GM12878 (cell line): ENCODE results near the gene IL3RA. TPM values are rescaled to one million over a fixed set of nuclear protein-coding genes. Genes with fewer than 3 reads are reported as not detected.

ENCODE experiments used
- ATAC-seq: fragments of 200-7000 bp; cut with Tn5 transposase; 3 replicates; pipeline ENCODE4 v1.9.1; 2020; ENCODE audit warnings: mild to moderate bottlenecking, moderate library complexity
- BruUV-seq: library from RNA; stranded (reverse); fragments of 400-500 nt; replicated peaks from 2 replicates; lab custom pipeline; 2021; lab: Mats Ljungman, UMichigan
- CTCF ChIA-PET: fragments of 300-600 bp; sonication (Branson Sonifier 250); formaldehyde crosslinking; extraction: SDS; loops from one replicate; lab custom pipeline; 2021; ENCODE audit warnings: inconsistent platforms; lab: Yijun Ruan, JAX
- POLR2A ChIA-PET: fragments of 350-600 bp; formaldehyde crosslinking; extraction: SDS; loops from one replicate; lab custom pipeline; 2021; ENCODE audit warnings: inconsistent platforms; lab: Charles Lee
- RAD21 ChIA-PET: fragments of 300-600 bp; sonication (Branson Sonifier 250); formaldehyde crosslinking; loops from one replicate; lab custom pipeline; 2023; ENCODE audit warnings: antibody characterized with exemption; ENCODE audit not compliant: unreplicated experiment; lab: Charles Lee
- SMC1A ChIA-PET: fragments of 300-600 bp; sonication (Branson Sonifier 250); formaldehyde crosslinking; loops from one replicate; lab custom pipeline; 2023; ENCODE audit not compliant: unreplicated experiment, uncharacterized antibody; lab: Charles Lee
- DNase-seq: peaks from one replicate; pipeline ENCODE4 v3.0.0-alpha.2; 2011; ENCODE audit warnings: low read depth, low spot score
- FAIRE-seq: peaks from 3 replicates; lab custom pipeline; 2011; peaks lifted over from hg19 to GRCh38; lab: Jason Lieb, UNC
- H2AFZ ChIP-seq: 2 replicates; pipeline ENCODE4 v1.6.0; 2011; ENCODE audit warnings: low read depth, low read length, control low read depth; ENCODE audit not compliant: control insufficient read depth
- H3K27ac ChIP-seq: 2 replicates; pipeline ENCODE4 v1.5.1; 2011; ENCODE audit warnings: control low read depth; ENCODE audit not compliant: control insufficient read depth, insufficient read depth
- H3K27me3 ChIP-seq, 2 experiments: replicated peaks in 1 of 2; 2 replicates each; pipeline versions ENCODE4 v1.6.0 to v1.6.1; 2011; ENCODE audit warnings: low read length in 1 of 2; ENCODE audit not compliant: control insufficient read depth in 2 of 2, insufficient read depth in 2 of 2
- H3K36me3 ChIP-seq, 2 experiments: 2 replicates each; pipeline ENCODE4 v1.5.1; 2011; ENCODE audit warnings: low read length in 1 of 2; ENCODE audit not compliant: control insufficient read depth in 2 of 2, insufficient read depth in 2 of 2
- H3K4me1 ChIP-seq: 2 replicates; pipeline ENCODE4 v1.6.1; 2011; ENCODE audit warnings: mild to moderate bottlenecking, low read length, moderate library complexity, mixed read lengths; ENCODE audit not compliant: control insufficient read depth, insufficient read depth
- H3K4me2 ChIP-seq: 2 replicates; pipeline ENCODE4 v1.6.0; 2011; ENCODE audit warnings: control low read depth; ENCODE audit not compliant: control insufficient read depth, insufficient read depth
- H3K4me3 ChIP-seq: fragments of 200-600 bp; sonication (generic); 2 replicates; pipeline ENCODE4 v1.5.1; 2016
- H3K79me2 ChIP-seq: 2 replicates; pipeline ENCODE4 v1.6.0; 2011; ENCODE audit warnings: low read length; ENCODE audit not compliant: control insufficient read depth, insufficient read depth
- H3K9ac ChIP-seq: 2 replicates; pipeline ENCODE4 v1.8.0; 2011; ENCODE audit warnings: low read length, control low read depth, mixed read lengths; ENCODE audit not compliant: control insufficient read depth, insufficient read depth
- H3K9me3 ChIP-seq: replicated peaks from 3 replicates; pipeline ENCODE4 v1.5.1; 2011; ENCODE audit warnings: mild to moderate bottlenecking, low read length; ENCODE audit not compliant: control insufficient read depth, insufficient read depth
- H4K20me1 ChIP-seq: 2 replicates; pipeline ENCODE4 v1.6.0; 2011; ENCODE audit not compliant: control insufficient read depth, insufficient read depth
- BHLHE40 ChIP-seq, 2 experiments: fragments of 450-650 bp in 1 of 2; IDR thresholded peaks; 2 replicates each; pipeline ENCODE4 v1.6.1; 2011 to 2017; ENCODE audit warnings: low read depth in 2 of 2, borderline replicate concordance in 1 of 2, improper control_type of control experiment in 1 of 2, low read length in 1 of 2, mild to moderate bottlenecking in 1 of 2
- HDAC6 ChIP-seq: fragments of 200-600 bp; sonication (generic); IDR thresholded peaks from one replicate; pipeline ENCODE4 v1.8.0; 2017; ENCODE audit warnings: antibody characterized with exemption; ENCODE audit not compliant: unreplicated experiment
- IKZF2 ChIP-seq, 2 experiments: fragments of 450-650 bp; IDR thresholded peaks; 2 replicates each; pipeline ENCODE4 v1.6.1; 2017; ENCODE audit warnings: mild to moderate bottlenecking in 2 of 2, moderate library complexity in 2 of 2
- IRF4 ChIP-seq: IDR thresholded peaks from 2 replicates; pipeline ENCODE4 v1.6.1; 2011; ENCODE audit warnings: low read depth, low read length
- KAT2A ChIP-seq: conservative IDR thresholded peaks from 2 replicates; pipeline ENCODE4 v1.6.1; 2011; ENCODE audit warnings: low read depth, low read length; ENCODE audit not compliant: control insufficient read depth
- NFIC ChIP-seq: IDR thresholded peaks from 2 replicates; pipeline ENCODE4 v1.6.1; 2012; ENCODE audit warnings: low read depth, mild to moderate bottlenecking, inconsistent platforms, low read length, moderate library complexity
- NR2C2 ChIP-seq: IDR thresholded peaks from 2 replicates; pipeline ENCODE4 v1.6.1; 2011; ENCODE audit warnings: borderline replicate concordance, low read depth; ENCODE audit not compliant: control insufficient read depth, insufficient read length
- PML ChIP-seq: IDR thresholded peaks from 2 replicates; pipeline ENCODE4 v1.6.1; 2012; ENCODE audit warnings: low read length, inconsistent platforms
- POLR2A ChIP-seq: IDR thresholded peaks from 2 replicates; pipeline ENCODE4 v1.6.1; 2011; ENCODE audit warnings: low read depth, mild to moderate bottlenecking, low read length
- RAD51 ChIP-seq: fragments of 450-650 bp; IDR thresholded peaks from 2 replicates; pipeline ENCODE4 v1.6.1; 2016; ENCODE audit warnings: moderate library complexity, mild to moderate bottlenecking, inconsistent platforms
- TBL1XR1 ChIP-seq: IDR thresholded peaks from 2 replicates; pipeline ENCODE4 v1.6.1; 2012; ENCODE audit warnings: low read depth, low read length, improper control_type of control experiment
- TCF7 ChIP-seq: IDR thresholded peaks from 2 replicates; pipeline ENCODE4 v1.6.1; 2014; ENCODE audit warnings: antibody characterized with exemption, borderline replicate concordance
- ZBED1 ChIP-seq: IDR thresholded peaks from 2 replicates; pipeline ENCODE4 v1.6.1; 2016; ENCODE audit warnings: borderline replicate concordance
- ZNF207 ChIP-seq: fragments of 450-650 bp; IDR thresholded peaks from 2 replicates; pipeline ENCODE4 v1.6.1; 2014; ENCODE audit warnings: antibody characterized with exemption, mild to moderate bottlenecking, borderline replicate concordance
- ZNF384 ChIP-seq: IDR thresholded peaks from 2 replicates; pipeline ENCODE4 v1.6.1; 2012; ENCODE audit warnings: low read depth, mild to moderate bottlenecking, low read length, improper control_type of control experiment, borderline replicate concordance
- in situ Hi-C: fragments of 300-500 bp; cut with MboI; formaldehyde crosslinking; loops from 9 replicates; pipeline ENCODE4 v1.14.3; 2018; ENCODE audit warnings: mixed read lengths
- intact Hi-C: fragments of 100-400 bp; cut with micrococcal nuclease; formaldehyde crosslinking; loops from one replicate; pipeline ENCODE4 v1.14.2; 2022; ENCODE audit not compliant: unreplicated experiment
- polyA plus RNA-seq, 11 experiments: library from polyadenylated mRNA; depleted of rRNA in 4 of 11; unstranded in 6 of 11; stranded (reverse) in 5 of 11; fragments of >200 nt; fragmentation: Nextera tagmentation in 4 of 11; fragmentation: Illumina TruSeq in 1 of 11; extraction: Ambion mirVana in 4 of 11; extraction: Trizol in 1 of 11; gene quantifications; 1 replicate in 1 of 11; 2 replicates in 10 of 11; pipeline versions ENCODE4 v1.2.1 to v1.2.3, GENCODE V29; 2011 to 2016; ENCODE audit warnings: inconsistent platforms in 2 of 11, missing spikeins in 2 of 11, low read depth in 1 of 11
- total RNA-seq, 4 experiments: library from RNA; depleted of rRNA in 3 of 4; stranded (reverse); fragments of >200 nt in 3 of 4; fragmentation: Illumina TruSeq in 1 of 4; extraction: Trizol in 1 of 4; gene quantifications; 2 replicates each; pipeline versions ENCODE4 v1.2.1 to v1.2.3, GENCODE V29; 2013 to 2021
- TF ChIP-seq, protein P1 (sequence below): fragments of 150-350 bp; IDR thresholded peaks from 2 replicates; pipeline ENCODE4 v1.6.1; 2016; ENCODE audit warnings: low read depth, low read length
- TF ChIP-seq, protein P2 (sequence below): fragments of 450-650 bp; IDR thresholded peaks from 2 replicates; pipeline ENCODE4 v1.6.1; 2017; ENCODE audit warnings: mild to moderate bottlenecking, moderate library complexity
- TF ChIP-seq, protein P3 (sequence below): IDR thresholded peaks from 2 replicates; pipeline ENCODE4 v1.6.1; 2012; ENCODE audit warnings: low read depth, low read length, improper control_type of control experiment

The IL3RA gene
- total and polyA plus RNA-seq, 10 of the 15 experiments (the other 5 are each of a cell fraction or from before 2014, with no cell fraction given) = 2.1 to 31.1 (median 17.9) TPM

DNA sequence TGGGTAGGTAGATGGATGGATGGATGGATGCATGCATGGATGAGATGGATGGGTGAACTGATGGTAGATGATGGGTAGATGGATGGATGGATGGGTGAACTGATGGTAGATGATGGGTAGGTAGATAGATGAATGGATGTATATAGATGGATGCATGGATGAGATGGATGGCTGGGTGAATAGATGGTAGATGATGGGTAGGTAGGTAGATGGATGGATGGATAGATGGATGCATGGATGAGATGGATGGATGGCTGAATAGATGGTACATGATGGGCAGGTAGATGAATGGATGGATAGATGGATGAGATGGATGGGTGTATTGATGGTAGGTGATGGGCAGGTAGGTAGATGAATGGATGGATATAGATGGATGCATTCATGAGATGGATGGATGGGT is 70.5 kb downstream of the IL3RA start:
- H3K79me2 ChIP-seq = no peaks in the 10 kb centered on the region
- no peak overlapping the region for H3K4me2 ChIP-seq
- no peak overlapping the region for H3K4me3 ChIP-seq
- CTCF ChIA-PET = no interaction called here
- H3K4me1 ChIP-seq = no peaks in the 10 kb centered on the region
- ATAC-seq (no peak), DNase-seq (no peak), FAIRE-seq (no peak)
- peaks cover 15 to 16% of the 10 kb centered on the region in 2 experiments; a peak in 3 of 4 replicates for H3K36me3 ChIP-seq
- no TSS peak for BruUV-seq
- POLR2A ChIA-PET = no interaction called here
- no peak overlapping the region for H2AFZ ChIP-seq
- H4K20me1 ChIP-seq = no peaks in the 10 kb centered on the region
- no peak overlapping the region for H3K27ac ChIP-seq
- H3K9me3 ChIP-seq = no peaks in the 10 kb centered on the region; the same call in 2 of the 3 replicates
- RAD21 ChIA-PET = no interaction called here
- SMC1A ChIA-PET = no interaction called here
- intact Hi-C loops (no loop called here), in situ Hi-C loops (no loop called here)
- H3K9ac ChIP-seq = no peak overlapping the region
- TF ChIP-seq TCF7 (no peak), ZNF384 (no peak), KAT2A (no peak), HDAC6 (no peak), NFIC (no peak), IRF4 (no peak), POLR2A (no peak), BHLHE40 (IDR thresholded peaks at IDR 0.05; ENCODE audit: borderline replicate concordance in 1 of 2, low read depth in 2 of 2, low read length in 1 of 2) (no peak), NR2C2 (no peak), TBL1XR1 (no peak), ZBED1 (no peak), PML (no peak), IKZF2 (IDR thresholded peaks at IDR 0.05) (no peak), ZNF207 (no peak), RAD51 (no peak)
- TF ChIP-seq, protein P1, sequence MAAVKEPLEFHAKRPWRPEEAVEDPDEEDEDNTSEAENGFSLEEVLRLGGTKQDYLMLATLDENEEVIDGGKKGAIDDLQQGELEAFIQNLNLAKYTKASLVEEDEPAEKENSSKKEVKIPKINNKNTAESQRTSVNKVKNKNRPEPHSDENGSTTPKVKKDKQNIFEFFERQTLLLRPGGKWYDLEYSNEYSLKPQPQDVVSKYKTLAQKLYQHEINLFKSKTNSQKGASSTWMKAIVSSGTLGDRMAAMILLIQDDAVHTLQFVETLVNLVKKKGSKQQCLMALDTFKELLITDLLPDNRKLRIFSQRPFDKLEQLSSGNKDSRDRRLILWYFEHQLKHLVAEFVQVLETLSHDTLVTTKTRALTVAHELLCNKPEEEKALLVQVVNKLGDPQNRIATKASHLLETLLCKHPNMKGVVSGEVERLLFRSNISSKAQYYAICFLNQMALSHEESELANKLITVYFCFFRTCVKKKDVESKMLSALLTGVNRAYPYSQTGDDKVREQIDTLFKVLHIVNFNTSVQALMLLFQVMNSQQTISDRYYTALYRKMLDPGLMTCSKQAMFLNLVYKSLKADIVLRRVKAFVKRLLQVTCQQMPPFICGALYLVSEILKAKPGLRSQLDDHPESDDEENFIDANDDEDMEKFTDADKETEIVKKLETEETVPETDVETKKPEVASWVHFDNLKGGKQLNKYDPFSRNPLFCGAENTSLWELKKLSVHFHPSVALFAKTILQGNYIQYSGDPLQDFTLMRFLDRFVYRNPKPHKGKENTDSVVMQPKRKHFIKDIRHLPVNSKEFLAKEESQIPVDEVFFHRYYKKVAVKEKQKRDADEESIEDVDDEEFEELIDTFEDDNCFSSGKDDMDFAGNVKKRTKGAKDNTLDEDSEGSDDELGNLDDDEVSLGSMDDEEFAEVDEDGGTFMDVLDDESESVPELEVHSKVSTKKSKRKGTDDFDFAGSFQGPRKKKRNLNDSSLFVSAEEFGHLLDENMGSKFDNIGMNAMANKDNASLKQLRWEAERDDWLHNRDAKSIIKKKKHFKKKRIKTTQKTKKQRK = no peak
- TF ChIP-seq, protein P2, sequence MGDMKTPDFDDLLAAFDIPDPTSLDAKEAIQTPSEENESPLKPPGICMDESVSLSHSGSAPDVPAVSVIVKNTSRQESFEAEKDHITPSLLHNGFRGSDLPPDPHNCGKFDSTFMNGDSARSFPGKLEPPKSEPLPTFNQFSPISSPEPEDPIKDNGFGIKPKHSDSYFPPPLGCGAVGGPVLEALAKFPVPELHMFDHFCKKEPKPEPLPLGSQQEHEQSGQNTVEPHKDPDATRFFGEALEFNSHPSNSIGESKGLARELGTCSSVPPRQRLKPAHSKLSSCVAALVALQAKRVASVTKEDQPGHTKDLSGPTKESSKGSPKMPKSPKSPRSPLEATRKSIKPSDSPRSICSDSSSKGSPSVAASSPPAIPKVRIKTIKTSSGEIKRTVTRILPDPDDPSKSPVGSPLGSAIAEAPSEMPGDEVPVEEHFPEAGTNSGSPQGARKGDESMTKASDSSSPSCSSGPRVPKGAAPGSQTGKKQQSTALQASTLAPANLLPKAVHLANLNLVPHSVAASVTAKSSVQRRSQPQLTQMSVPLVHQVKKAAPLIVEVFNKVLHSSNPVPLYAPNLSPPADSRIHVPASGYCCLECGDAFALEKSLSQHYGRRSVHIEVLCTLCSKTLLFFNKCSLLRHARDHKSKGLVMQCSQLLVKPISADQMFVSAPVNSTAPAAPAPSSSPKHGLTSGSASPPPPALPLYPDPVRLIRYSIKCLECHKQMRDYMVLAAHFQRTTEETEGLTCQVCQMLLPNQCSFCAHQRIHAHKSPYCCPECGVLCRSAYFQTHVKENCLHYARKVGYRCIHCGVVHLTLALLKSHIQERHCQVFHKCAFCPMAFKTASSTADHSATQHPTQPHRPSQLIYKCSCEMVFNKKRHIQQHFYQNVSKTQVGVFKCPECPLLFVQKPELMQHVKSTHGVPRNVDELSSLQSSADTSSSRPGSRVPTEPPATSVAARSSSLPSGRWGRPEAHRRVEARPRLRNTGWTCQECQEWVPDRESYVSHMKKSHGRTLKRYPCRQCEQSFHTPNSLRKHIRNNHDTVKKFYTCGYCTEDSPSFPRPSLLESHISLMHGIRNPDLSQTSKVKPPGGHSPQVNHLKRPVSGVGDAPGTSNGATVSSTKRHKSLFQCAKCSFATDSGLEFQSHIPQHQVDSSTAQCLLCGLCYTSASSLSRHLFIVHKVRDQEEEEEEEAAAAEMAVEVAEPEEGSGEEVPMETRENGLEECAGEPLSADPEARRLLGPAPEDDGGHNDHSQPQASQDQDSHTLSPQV = no peak
- TF ChIP-seq, protein P3, sequence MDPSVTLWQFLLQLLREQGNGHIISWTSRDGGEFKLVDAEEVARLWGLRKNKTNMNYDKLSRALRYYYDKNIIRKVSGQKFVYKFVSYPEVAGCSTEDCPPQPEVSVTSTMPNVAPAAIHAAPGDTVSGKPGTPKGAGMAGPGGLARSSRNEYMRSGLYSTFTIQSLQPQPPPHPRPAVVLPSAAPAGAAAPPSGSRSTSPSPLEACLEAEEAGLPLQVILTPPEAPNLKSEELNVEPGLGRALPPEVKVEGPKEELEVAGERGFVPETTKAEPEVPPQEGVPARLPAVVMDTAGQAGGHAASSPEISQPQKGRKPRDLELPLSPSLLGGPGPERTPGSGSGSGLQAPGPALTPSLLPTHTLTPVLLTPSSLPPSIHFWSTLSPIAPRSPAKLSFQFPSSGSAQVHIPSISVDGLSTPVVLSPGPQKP = no peak
- no peaks in the 10 kb centered on the region for H3K27me3 ChIP-seq
